ENCODE data around the gene CASP3.

The CASP3 gene

GRCh38 chr4:184649026-184649970 lies at the start of gene CASP3, which contains the start of gene PRIMPOL:
Gene CASP3 (minus strand): TSS chr4:184649447. CDS start chr4:184638453, 10,994 bp downstream.
Gene PRIMPOL (plus strand): TSS chr4:184649738. CDS start chr4:184657141, 7,403 bp downstream.
- DNase-seq (ENCODE audit: low spot score) = peak; percentile 94

- DNase-seq (ENCODE audit: low spot score) = no peak
These were observed 48.7 kb upstream of the CASP3 start for GRCh38 chr4:184697956-184698355.

DNA sequence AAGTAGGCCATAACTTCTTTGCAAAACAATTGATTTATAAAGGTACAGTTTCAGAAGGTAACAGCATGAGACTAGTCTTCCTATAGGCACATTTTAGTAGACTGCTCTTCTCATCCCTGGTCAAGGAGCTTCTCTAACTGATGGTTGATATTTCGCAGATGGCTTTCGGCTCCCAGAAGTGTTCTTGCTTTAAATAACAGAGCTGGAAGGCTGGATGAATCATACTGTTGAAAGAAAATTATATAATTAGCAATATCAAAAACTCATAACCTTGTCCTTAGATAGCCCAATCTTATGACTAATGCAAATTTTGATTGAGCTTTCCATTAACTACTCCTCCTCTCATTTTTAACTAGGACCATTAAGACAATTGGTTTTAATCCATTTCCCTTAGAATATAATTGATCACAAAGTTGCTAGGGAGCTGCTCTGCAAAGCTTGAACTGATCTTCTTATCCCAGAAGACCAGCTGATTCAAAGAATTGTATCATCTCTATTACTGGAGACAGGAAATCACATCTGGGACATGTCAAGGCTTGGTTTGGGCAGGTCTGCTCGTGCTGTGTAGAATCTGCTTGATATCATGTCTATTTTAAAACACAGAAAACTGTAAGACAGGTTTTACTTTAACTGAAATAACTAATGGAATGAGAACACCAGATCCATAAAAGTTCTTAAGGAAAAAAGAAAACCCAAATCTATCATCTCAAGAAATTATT lies 46.1 kb upstream of the CASP3 start:
- no peak for DNase-seq (ENCODE audit: low spot score)

DNA sequence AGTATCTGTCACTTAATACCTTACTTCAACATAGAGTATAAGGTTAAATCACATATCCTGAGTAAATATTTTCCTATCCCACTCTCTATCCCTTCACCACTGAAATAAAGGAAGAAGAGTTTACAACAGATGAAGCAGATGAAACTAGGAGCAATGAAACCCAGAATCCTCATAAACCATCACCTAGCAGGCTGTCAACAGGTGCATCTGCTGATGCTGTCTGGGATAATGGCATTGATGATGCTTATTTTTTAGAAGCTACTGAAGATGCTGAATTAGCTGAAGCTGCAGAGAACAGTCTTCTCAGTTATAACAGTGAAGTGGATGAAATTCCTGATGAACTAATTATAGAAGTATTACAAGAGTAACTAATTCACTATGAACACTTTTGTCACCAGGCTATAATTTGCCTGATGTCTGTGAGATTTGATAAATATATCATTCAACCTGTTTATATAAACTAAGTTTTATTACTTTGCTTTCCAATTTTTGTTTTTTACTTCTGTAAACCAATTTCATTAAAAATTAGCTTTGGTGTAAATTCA lies 45.2 kb upstream of the CASP3 start:
- no peak for DNase-seq (ENCODE audit: low spot score)

- no peak for DNase-seq (ENCODE audit: low spot score)
These were observed 43.8 kb upstream of the CASP3 start for GRCh38 chr4:184693056-184693455.

GRCh38 chr4:184689681-184690080 lies 40.4 kb upstream of the CASP3 start:
- no peak for DNase-seq (ENCODE audit: low spot score)

- DNase-seq (ENCODE audit: low spot score) = peak; percentile 60
These were observed 39.2 kb upstream of the CASP3 start for GRCh38 chr4:184688447-184688846.

GRCh38 chr4:184688005-184688404 lies 38.8 kb upstream of the CASP3 start:
- DNase-seq (ENCODE audit: low spot score) = no peak

DNA sequence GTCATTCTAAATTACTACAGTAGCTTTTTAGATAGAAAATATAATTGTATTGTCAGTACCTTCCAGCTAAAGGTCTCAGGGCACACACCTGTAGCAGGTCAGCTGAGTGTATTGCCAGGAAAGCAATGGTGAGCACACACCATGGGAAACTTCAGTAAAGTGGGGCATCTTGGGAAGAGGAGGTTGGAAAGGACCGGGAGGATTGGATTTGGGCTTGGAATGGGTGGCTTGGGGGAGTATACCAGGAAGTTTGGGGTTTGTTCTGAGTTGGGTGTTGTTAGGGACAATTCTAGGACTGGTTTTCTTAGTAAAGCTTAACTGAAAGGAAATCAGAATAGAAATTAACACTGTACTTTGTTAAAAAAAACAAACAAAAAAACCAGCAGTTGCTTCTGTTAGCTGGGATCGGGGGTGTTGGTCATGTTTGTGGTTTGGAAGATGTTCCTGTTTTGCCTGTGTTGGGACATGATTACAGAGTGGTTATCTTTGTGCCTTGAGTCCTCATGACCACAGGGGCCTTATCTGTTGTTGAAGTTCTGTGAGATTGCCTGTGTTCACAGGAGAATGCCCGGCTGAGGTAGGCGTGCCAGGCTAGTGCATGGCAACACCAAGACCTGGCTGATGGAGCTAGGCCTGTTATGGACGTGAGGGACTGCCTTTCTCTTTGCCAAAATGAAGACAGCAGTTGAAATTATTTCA lies 35.4 kb upstream of the CASP3 start:
- DNase-seq (ENCODE audit: low spot score) = no peak

DNA sequence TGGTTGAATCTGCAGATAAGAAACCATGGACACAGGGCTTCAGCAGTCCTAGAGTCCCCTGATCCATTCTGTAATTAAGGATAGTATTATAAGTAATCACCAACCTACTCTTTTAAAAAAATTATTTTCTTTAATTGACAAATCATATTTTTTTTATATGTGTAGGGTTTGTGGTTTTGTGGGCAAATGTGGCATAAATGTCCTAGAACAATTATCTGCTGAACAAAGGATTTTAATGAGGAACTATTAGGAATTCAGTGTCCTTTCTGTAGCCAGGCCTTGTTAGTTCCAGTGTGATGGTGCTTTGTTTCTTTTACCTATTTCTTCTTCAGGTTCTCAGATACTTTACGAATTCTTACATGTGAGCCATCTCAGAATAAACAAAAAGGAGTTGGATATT lies 32.7 kb upstream of the CASP3 start:
- no peak for DNase-seq (ENCODE audit: low spot score)

DNA sequence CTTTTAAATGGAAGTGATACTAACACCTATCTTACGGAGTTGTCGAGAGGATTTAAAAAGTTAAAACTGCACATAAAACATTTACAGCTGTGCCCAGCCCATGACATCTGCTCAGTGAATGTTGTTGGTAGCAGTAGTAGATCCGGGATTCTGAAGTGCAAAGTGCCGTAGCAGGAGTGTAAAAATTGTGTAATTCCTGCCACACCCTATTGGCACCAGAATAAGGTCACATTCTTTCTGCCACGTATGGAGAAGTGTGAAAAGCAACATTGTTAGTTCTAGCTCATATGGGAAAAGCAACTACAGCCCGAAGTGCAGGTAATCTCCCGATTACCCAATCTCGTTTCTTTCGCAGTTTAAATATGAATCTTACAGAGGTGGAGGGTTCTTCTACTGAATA lies 31.5 kb upstream of the CASP3 start:
- DNase-seq (ENCODE audit: low spot score) = no peak

DNA sequence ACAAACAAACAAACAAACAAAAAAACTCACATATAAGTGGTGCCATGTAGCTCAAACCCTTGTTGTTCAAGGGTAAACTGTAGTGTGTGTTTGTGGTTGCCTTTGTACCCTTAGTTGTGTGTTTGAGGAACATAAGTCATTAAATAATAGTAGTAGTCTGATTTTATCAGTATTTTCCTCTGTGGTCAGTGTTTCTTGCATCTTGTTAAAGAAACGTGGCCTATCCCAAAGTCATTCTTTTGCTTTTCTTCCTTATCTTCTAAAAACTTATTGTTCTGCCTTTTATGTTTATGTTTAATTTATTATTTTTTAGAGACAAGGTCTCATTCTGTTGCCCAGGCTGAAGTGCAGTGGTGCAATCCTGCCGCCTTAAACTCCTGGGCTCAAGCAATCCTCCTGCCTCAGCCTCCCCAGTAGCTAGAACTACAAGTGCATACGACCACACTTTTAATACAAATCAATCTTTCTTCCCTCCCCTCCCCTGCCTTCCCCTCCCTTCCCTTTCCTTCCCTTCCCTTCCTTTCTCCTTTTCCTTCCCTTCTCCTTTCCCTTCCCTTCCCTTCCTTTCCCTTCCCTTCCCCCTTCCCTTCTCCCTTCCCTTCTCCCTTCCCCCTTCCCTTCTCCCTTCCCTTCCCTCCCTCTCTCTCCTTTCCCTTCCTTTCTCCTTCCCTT lies 26.7 kb upstream of the CASP3 start:
- DNase-seq (ENCODE audit: low spot score) = no peak

GRCh38 chr4:184675018-184675417 lies 25.8 kb upstream of the CASP3 start:
- DNase-seq (ENCODE audit: low spot score) = no peak

GRCh38 chr4:184674011-184674410 lies 24.8 kb upstream of the CASP3 start:
- DNase-seq (ENCODE audit: low spot score) = no peak

- no peak for DNase-seq (ENCODE audit: low spot score)
These were observed 23.5 kb upstream of the CASP3 start for GRCh38 chr4:184672741-184673140.

- no peak for DNase-seq (ENCODE audit: low spot score)
These were observed 21.9 kb upstream of the CASP3 start for GRCh38 chr4:184671101-184671500.

GRCh38 chr4:184669251-184669650 lies 20.0 kb upstream of the CASP3 start:
- DNase-seq (ENCODE audit: low spot score) = no peak

DNA sequence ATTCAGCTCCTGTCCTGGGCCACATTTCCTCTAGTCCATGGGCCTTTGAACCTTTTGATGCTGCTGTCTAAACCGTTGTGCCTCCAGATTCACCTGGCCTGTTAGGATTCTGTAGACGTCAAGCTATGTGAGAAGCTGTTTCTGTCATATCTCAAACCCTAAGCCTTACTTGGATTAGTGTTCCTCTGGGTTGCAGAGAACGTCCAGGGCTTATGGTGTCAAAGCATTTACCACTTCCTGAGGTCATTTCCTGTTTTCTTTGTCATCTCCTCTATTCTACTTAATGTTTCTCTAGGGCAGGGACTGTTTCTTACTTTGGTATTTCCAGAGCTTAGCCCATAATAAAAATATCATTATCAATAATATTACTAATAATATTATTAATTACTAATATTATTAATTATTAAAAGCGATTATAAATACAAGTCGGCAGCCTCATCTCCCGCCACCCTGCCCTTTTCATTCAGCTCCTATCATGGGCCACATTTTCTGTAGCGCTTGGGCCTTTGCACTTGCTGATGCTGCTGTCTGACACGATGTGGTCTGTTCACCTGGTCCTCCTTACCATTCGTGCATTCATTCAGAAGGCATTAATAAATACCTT lies 19.4 kb upstream of the CASP3 start:
- no peak for DNase-seq (ENCODE audit: low spot score)

GRCh38 chr4:184668096-184668495 lies 18.8 kb upstream of the CASP3 start:
- no peak for DNase-seq (ENCODE audit: low spot score)

GRCh38 chr4:184666670-184667069 lies 17.4 kb upstream of the CASP3 start:
- no peak for DNase-seq (ENCODE audit: low spot score)

All from AG08396 (cell line).